SIG-M5 treated with dmso at 0.1 percent for 504 hours (cell line): ENCODE data around the gene AGBL4.

Experiments used
- DNase-seq: peaks from one replicate; lab custom pipeline; 2025; ENCODE audit not compliant: unreplicated experiment; lab: John Stamatoyannopoulos, UW

Gene AGBL4

GRCh38 chr1:48948562-48948961 is 1075.2 kb downstream of the AGBL4 start:
- no peak for DNase-seq

DNA sequence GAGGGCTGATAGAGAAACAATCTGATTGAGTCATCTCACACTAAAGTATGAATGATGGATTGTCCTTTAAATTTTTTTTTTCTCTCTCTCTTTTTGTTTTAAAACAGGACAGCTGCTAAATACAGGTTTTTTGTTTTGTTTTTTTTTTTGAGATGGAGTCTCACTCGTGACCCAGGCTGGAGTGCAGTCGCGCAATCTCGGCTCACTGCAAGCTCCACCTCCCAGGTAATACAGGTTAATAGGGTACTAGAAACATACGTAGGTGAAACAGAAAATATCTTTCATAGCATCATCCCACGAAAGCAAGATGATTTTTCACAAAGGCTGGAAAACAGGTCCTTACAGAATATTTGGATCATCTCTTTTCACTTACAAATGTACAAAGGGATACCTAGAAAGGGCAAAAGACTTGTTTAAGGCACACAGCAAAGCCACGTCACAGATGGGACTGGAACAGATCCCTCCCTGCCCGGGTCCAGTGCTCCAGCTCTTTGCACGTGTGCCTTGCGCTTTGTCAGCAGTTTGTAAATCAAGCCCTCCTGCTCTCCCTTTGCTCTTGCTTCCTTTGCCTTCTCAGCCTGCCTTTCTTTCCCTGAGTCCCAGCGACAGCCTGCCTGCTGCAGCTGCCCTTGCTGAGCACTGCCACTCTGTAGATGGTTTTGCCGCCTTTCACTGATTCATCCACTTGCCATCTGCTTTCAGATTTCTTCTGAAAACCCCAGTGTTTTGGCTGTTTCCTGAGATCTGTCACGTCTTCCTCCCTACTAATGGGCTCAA is 1075.8 kb downstream of the AGBL4 start:
- DNase-seq = no peak

DNA sequence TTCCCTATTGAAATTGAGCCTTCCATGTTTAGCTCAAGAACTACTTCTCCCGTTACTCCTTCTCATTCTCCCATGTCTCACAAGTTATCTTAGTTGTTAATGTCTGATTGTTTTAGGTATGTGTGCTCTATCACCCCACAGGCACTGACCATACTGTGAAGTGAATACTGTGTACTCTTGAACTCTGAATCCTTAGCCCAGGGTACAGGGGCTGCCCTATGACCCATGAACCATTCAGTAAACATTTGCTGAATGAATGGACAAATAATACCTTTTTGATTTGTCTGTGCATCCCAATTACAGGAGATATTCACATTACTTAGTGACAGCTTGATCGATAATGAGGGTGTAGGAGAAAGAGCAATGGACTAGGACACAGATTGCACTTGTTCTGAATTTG is 1077.7 kb downstream of the AGBL4 start:
- DNase-seq = no peak

- DNase-seq = no peak
Measured at GRCh38 chr1:48944811-48945210, 1078.9 kb downstream of the AGBL4 start.

- no peak for DNase-seq
Measured at GRCh38 chr1:48943826-48944225, 1079.9 kb downstream of the AGBL4 start.

DNA sequence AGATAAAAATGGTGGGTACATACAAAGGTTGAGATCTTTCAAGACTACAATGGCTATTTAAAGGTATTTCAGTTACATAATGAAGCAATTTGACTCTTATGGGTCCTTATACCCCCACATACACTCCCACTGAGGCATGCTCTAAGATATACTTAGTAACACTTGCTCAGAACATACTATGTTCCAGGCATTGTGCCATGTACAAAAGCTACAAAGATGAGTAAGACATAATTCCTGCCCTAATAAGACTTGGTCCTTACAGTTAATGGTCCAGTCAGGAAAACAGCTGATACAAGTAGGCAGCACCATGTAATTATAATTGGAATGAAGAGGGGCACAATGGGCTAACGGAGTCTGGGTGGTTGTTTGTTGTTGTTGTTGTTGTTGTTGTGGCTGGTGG is 1080.4 kb downstream of the AGBL4 start:
- DNase-seq = no peak

GRCh38 chr1:48940962-48941732 is 1082.6 kb downstream of the AGBL4 start:
- DNase-seq = no peak

DNA sequence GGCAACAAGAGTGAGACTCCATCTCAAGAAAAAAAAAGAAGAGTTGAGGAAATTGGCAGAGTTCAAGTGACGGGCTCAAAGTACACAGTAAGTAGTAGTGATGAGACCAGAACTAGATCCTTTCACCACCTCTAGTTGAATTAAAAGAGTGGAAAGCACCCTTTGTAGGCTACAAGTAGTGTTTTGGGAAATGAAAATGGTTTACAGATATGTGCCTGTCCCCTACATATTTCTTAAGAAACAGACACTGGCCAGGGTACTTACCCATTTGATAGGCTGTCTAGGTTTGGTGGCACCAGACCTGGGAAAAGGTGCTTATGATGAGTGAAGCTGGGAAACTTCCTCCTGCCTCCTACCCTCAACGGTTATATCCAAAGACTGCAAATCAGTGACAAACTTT is 1083.4 kb downstream of the AGBL4 start:
- DNase-seq = no peak

DNA sequence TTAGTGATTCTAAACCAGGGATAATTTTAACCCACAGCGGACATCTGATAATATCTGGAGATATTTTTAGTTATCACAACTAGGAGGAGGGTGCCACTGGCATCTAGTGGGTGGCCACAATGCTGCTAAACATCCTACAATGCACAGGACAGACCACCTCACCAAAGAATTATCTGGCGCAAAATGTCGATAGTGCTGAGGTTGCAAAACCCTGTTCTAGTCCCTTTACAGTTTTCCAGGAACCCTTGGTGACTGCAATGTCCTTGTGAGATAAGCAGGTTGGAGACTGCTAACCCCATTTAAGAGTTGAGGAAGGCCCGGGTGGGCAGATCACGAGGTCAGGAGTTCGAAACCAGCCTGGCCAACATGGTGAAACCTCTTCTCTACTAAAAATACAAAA is 1083.9 kb downstream of the AGBL4 start:
- no peak for DNase-seq

DNA sequence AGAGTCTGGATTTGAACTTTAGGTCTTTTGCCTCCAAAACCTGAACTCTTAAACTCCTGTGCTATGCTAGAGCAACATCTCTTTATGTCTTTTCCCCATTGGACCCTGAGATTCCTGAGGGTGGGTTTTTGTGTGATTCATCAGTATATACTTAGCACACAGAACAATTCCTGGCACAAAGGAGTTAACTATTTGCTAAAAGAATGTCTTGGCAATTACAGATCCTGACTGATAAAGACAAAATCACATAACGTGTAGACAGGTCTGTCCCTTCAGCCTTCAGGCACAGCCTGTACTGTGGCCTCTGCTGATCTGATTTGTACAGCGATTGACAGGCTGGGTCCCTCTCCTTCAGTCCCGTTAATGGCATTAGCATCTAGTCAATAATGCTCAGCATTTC is 1084.7 kb downstream of the AGBL4 start:
- DNase-seq = no peak

- no peak for DNase-seq
Measured at GRCh38 chr1:48937732-48938131, 1086.0 kb downstream of the AGBL4 start.

DNA sequence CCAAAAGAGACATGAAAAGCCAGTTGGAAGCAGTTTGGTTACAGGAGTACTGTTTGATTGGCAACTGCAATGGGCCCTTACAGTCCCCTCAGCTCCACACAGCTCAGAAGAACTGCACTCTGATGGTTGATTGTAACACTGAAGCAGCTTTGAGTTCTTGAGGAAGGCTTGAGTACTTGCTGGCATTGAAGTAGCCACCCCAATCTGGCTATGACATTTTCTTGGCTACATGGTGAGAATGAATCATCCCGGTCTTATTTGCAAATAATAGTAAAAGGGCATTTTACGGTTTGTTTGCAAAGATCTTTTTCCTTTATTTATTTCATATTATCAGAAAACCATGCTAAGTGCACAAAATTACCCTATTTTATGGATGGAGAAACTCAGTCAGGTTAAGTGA is 1087.3 kb downstream of the AGBL4 start:
- DNase-seq = no peak

GRCh38 chr1:48932366-48932765 is 1091.4 kb downstream of the AGBL4 start:
- no peak for DNase-seq

DNA sequence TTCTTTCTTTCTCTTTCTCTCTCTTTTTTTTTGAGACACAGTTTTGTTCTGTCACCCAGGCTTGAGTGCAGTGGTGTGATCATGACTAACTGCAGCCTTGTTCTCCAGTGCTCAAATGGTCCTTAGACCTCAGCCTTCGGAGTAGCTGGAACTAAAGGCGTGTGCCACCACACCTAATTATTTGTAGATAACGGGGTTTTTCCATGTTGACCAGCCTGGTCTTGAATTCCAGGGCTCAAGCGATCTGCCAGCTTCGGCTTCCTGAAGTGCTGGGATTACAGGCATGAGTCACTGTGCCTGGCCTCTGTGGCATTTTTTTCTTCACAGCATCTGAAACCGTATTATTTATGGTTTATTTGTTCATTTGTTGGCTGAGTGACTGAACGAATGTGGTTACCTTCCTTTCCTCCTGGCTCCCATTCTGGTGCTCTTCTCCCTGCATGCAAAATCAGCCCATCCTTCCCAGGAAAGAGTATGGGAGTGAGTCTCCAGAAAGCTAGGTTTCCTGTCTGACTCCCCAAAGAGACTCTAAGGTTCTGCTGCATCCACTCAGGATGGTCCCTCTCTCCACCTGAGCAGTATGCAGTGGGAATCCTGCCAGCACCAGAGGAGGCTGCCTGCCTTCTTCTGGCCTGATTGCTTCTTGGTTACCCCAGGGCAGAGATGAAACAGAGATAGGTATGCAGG is 1092.1 kb downstream of the AGBL4 start:
- no peak for DNase-seq

DNA sequence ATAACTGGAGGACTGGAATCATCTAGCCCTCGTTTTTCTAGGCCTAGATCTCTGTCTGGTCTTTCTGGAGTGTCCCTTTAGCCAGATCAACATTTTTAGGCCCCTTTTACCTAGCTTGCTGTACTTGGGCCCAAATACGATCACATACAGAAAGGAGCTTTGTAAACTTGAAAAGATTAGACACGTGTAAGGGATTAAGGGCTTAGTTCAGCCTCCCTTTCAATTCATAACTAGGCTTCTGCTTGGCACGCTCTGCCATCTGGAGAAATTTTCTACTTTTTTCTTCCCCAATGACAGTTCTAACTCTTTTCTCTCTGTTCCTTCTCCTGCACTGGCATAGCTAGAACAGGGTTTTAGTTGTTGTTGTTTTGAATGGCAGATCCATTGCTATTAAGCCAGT is 1093.7 kb downstream of the AGBL4 start:
- no peak for DNase-seq

GRCh38 chr1:48924099-48924498 is 1099.7 kb downstream of the AGBL4 start:
- no peak for DNase-seq

DNA sequence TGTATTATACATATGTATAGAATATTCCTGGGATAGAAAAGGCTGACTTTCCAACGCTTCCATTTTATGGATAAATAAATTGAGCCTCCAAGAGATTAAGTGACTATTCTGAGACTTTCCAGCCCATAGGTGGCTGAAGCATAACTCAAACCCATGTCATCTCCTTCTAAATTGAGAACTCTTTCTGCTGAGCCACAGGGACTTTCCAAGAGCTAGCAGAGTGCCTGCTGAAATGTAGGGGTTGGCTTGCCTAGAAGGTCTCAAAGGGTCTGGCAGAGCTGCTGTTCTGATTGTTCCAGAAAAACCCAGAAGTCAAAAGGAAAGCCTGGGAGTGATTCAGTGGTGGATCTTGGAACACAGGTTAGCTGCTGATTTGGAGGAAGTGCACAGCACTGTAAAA is 1100.6 kb downstream of the AGBL4 start:
- DNase-seq = no peak

DNA sequence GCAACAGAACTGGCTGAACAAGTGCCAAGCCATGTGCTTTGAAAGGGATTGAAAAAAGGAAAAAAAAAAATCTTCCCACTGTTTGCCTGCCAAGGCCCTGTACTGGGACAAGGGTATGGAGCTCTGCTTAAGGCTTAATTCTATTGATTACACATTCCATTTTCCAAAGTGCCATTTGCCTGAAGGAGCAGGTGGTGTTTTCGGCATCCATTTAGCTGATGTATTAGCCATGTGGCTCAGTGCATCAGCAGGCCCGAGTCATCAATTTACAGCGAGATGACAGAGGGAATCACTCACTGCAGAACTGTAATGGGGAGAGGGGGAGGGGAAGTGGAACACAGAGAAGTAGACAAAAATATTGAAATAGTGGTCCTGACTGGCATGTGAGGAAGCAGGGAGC is 1102.9 kb downstream of the AGBL4 start:
- DNase-seq = no peak

- no peak for DNase-seq
Measured at GRCh38 chr1:48917901-48918603, 1105.7 kb downstream of the AGBL4 start.

DNA sequence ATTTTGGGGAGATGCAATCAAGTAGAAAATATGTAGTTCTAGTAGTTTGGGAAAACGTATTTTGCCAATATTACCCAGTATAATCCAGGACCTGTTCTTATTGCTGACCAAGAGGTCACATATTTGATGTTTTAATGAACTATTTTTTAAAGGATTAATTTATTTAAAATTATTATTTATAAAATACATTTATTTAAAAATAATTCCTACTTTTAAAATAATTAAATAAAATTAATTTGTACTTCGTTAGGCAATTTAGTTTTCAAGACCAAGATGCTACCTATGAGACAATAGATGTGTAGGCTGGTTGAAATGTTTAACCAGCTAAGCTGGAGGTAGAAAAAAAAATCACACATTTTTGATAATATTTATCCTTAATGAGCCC is 1106.7 kb downstream of the AGBL4 start:
- DNase-seq = no peak
